ENCODE results near the gene CAPNS1.

Gene CAPNS1

GRCh38 chr19:36103040-36103626, 36.7 kb upstream of the CAPNS1 start:
- no peak overlapping the region for H3K9ac ChIP-seq (ENCODE audit: low read length)
- no peaks in the 10 kb centered on the region for H3K36me3 ChIP-seq (replicated peaks; ENCODE audit: insufficient read depth, low read length)
- DNase-seq: no peak
- no peaks in the 10 kb centered on the region for H3K9me3 ChIP-seq (replicated peaks; ENCODE audit: insufficient read depth, low read length)
- H2AFZ ChIP-seq (ENCODE audit: low read length): no peak overlapping the region
- no peaks in the 10 kb centered on the region; the same call in 1 of the 2 replicates for H3F3A ChIP-seq (ENCODE audit: insufficient read depth, low read length)
- H3K27me3 ChIP-seq (replicated peaks; ENCODE audit: insufficient read depth, low read length): no peaks in the 10 kb centered on the region
- H3K79me2 ChIP-seq (ENCODE audit: low read length): no peaks in the 10 kb centered on the region
- H3K27ac ChIP-seq (ENCODE audit: low read length): no peak overlapping the region
- H4K20me1 ChIP-seq (ENCODE audit: insufficient read depth, low read length): no peaks in the 10 kb centered on the region
- H3K4me1 ChIP-seq (ENCODE audit: low read length): no peaks in the 10 kb centered on the region
- H3K4me3 ChIP-seq (ENCODE audit: low read length): no peak overlapping the region
- no peak for TF ChIP-seq EZH2 (optimal IDR thresholded peaks at IDR 0.05; ENCODE audit: low read depth, low read length)
- no peak for TF ChIP-seq EZH2phosphoT487 (IDR thresholded peaks at IDR 0.05; ENCODE audit: low read length)
- no peak for TF ChIP-seq CTCF (IDR thresholded peaks at IDR 0.05; ENCODE audit: low read length)
- H3K4me2 ChIP-seq (ENCODE audit: low read depth, low read length): no peak overlapping the region
- H3K9me2 ChIP-seq (replicated peaks; ENCODE audit: insufficient read depth, low read length): no peaks in the 10 kb centered on the region

- Histone ChIP-seq H3K4me1 (ENCODE audit: low read length) (no peaks in the 10 kb centered on the region), H3K79me2 (ENCODE audit: low read length) (no peaks in the 10 kb centered on the region), H3K9ac (ENCODE audit: low read length) (no peak overlapping the region), H3K4me2 (ENCODE audit: low read depth, low read length) (no peak overlapping the region), H3K27me3 (replicated peaks; ENCODE audit: insufficient read depth, low read length) (no peaks in the 10 kb centered on the region), H3K27ac (ENCODE audit: low read length) (no peak overlapping the region), H3K9me2 (replicated peaks; ENCODE audit: insufficient read depth, low read length) (no peaks in the 10 kb centered on the region), H3K36me3 (replicated peaks; ENCODE audit: insufficient read depth, low read length) (no peaks in the 10 kb centered on the region), H4K20me1 (ENCODE audit: insufficient read depth, low read length) (no peaks in the 10 kb centered on the region), H3K4me3 (ENCODE audit: low read length) (no peak overlapping the region), H3K9me3 (replicated peaks; ENCODE audit: insufficient read depth, low read length) (no peaks in the 10 kb centered on the region), H3F3A (ENCODE audit: insufficient read depth, low read length) (no peaks in the 10 kb centered on the region; the same call in 1 of the 2 replicates), H2AFZ (ENCODE audit: low read length) (no peak overlapping the region)
- DNase-seq: no peak
- TF ChIP-seq EZH2 (optimal IDR thresholded peaks at IDR 0.05; ENCODE audit: low read depth, low read length): no peak
- TF ChIP-seq EZH2phosphoT487 (IDR thresholded peaks at IDR 0.05; ENCODE audit: low read length): no peak
- no peak for TF ChIP-seq CTCF (IDR thresholded peaks at IDR 0.05; ENCODE audit: low read length)
These were observed 35.9 kb upstream of the CAPNS1 start for GRCh38 chr19:36103842-36104552.

GRCh38 chr19:36106441-36106840, 33.4 kb upstream of the CAPNS1 start:
- Histone ChIP-seq H3K9ac (ENCODE audit: low read length) (no peak overlapping the region), H3F3A (ENCODE audit: insufficient read depth, low read length) (no peaks in the 10 kb centered on the region; the same call in 1 of the 2 replicates), H3K36me3 (replicated peaks; ENCODE audit: insufficient read depth, low read length) (no peaks in the 10 kb centered on the region), H4K20me1 (ENCODE audit: insufficient read depth, low read length) (no peaks in the 10 kb centered on the region), H3K4me1 (ENCODE audit: low read length) (no peaks in the 10 kb centered on the region), H3K27ac (ENCODE audit: low read length) (no peak overlapping the region), H3K79me2 (ENCODE audit: low read length) (no peaks in the 10 kb centered on the region), H3K9me3 (replicated peaks; ENCODE audit: insufficient read depth, low read length) (no peaks in the 10 kb centered on the region), H2AFZ (ENCODE audit: low read length) (no peak overlapping the region), H3K4me3 (ENCODE audit: low read length) (no peak overlapping the region), H3K9me2 (replicated peaks; ENCODE audit: insufficient read depth, low read length) (no peaks in the 10 kb centered on the region), H3K27me3 (replicated peaks; ENCODE audit: insufficient read depth, low read length) (no peaks in the 10 kb centered on the region), H3K4me2 (ENCODE audit: low read depth, low read length) (no peak overlapping the region)
- no peak for DNase-seq
- no peak for TF ChIP-seq CTCF (IDR thresholded peaks at IDR 0.05; ENCODE audit: low read length)
- no peak for TF ChIP-seq EZH2phosphoT487 (IDR thresholded peaks at IDR 0.05; ENCODE audit: low read length)
- TF ChIP-seq EZH2 (optimal IDR thresholded peaks at IDR 0.05; ENCODE audit: low read depth, low read length): no peak
